Spinal cord (tissue), 10 donors: Measurements from ENCODE around the gene MYCBP. TPM values are rescaled to one million over a fixed set of nuclear protein-coding genes. Genes with fewer than 3 reads are reported as not detected.
"Not testable (repeated sequence)": the region's sequence is repeated elsewhere in the genome, so short reads cannot be mapped to it uniquely, and the experiment has no call there.

ENCODE experiments used
- DNase-seq, 6 donors: peaks; one replicate each; pipeline versions ENCODE4 v3.0.0 to v3.0.0-alpha.2; 2013 to 2015; ENCODE audit warnings: low spot score in 6 of 6, low read depth in 4 of 6
- H3K27ac ChIP-seq: one replicate; pipeline ENCODE4 v1.5.1; 2013; ENCODE audit warnings: low read depth, low read length, control low read depth
- H3K27me3 ChIP-seq: one replicate; pipeline ENCODE4 v1.6.1; 2013; ENCODE audit warnings: low read length; ENCODE audit not compliant: control insufficient read depth, insufficient read depth
- H3K36me3 ChIP-seq: one replicate; pipeline ENCODE4 v1.6.1; 2013; ENCODE audit warnings: low read length; ENCODE audit not compliant: control insufficient read depth, insufficient read depth
- H3K4me1 ChIP-seq: one replicate; pipeline ENCODE4 v1.6.1; 2013; ENCODE audit warnings: low read length; ENCODE audit not compliant: control insufficient read depth, insufficient read depth
- H3K4me3 ChIP-seq: one replicate; pipeline ENCODE4 v1.5.1; 2013; ENCODE audit warnings: low read depth, low read length, control low read depth
- H3K9me3 ChIP-seq: one replicate; pipeline ENCODE4 v1.6.1; 2013; ENCODE audit warnings: low read length; ENCODE audit not compliant: control insufficient read depth, insufficient read depth
- WGBS: methylation state at CpG from one replicate; pipeline ENCODE4 v1.1.5; 2013; ENCODE audit warnings: missing lambda C conversion rate; ENCODE audit not compliant: insufficient coverage; 5-methylcytosine and 5-hydroxymethylcytosine counted together
- polyA plus RNA-seq, 2 donors: library from polyadenylated mRNA; unstranded; fragments of 120-200 nt; gene quantifications; one replicate each; pipeline ENCODE4 v1.2.1, GENCODE V29; 2013; ENCODE audit not compliant: insufficient read length in 2 of 2
- total RNA-seq, 2 donors: library from RNA; depleted of rRNA in 1 of 2; stranded (reverse); fragments of 120-200 nt in 1 of 2; fragments of >200 nt in 1 of 2; gene quantifications; one replicate each; pipeline versions ENCODE4 v1.2.3 to v1.2.4, GENCODE V29; 2013 to 2014
- donor health status: healthy.

Gene MYCBP
- total and polyA plus RNA-seq, 4 donors = 6.3 to 13.4 (median 10.9) TPM

GRCh38 chr1:38846210-38846609, 26.9 kb downstream of the MYCBP start:
- H3K9me3 ChIP-seq = no peaks in the 10 kb centered on the region
- WGBS = 74% methylated on average over 3 of the region's 3 CpGs
- peaks cover 36% of the 10 kb centered on the region for H3K36me3 ChIP-seq
- DNase-seq = no peak
- no peak overlapping the region for H3K27ac ChIP-seq
- H3K4me3 ChIP-seq = no peak overlapping the region
- no peaks in the 10 kb centered on the region for H3K4me1 ChIP-seq
- no peaks in the 10 kb centered on the region for H3K27me3 ChIP-seq

GRCh38 chr1:38845088-38845487, 28.1 kb downstream of the MYCBP start:
- not testable (repeated sequence) for H3K27ac ChIP-seq, DNase-seq, H3K4me3 ChIP-seq, H3K9me3 ChIP-seq, H3K4me1 ChIP-seq, H3K27me3 ChIP-seq
- WGBS = no CpG with 5 or more reads among the region's 3 CpGs
- peaks cover 29% of the 10 kb centered on the region for H3K36me3 ChIP-seq

- H3K27ac ChIP-seq = no peak overlapping the region
- 65% methylated on average over 2 of the region's 2 CpGs for WGBS
These were observed 32.9 kb downstream of the MYCBP start for GRCh38 chr1:38840281-38840680.

GRCh38 chr1:38839363-38839762, 33.8 kb downstream of the MYCBP start:
- Histone ChIP-seq H3K36me3 (peaks cover 11% of the 10 kb centered on the region), H3K27me3 (no peaks in the 10 kb centered on the region), H3K9me3 (no peaks in the 10 kb centered on the region), H3K27ac (no peak overlapping the region), H3K4me1 (no peaks in the 10 kb centered on the region), H3K4me3 (no peak overlapping the region)
- 90% methylated on average over 2 of the region's 9 CpGs for WGBS
- no peak for DNase-seq

More at GRCh38 chr1:38840281-38840680, 32.9 kb downstream of the MYCBP start:
- peaks cover 13% of the 10 kb centered on the region for H3K36me3 ChIP-seq
- H3K4me1 ChIP-seq = no peaks in the 10 kb centered on the region
- DNase-seq = no peak
- no peaks in the 10 kb centered on the region for H3K9me3 ChIP-seq
- no peak overlapping the region for H3K4me3 ChIP-seq
- H3K27me3 ChIP-seq = no peaks in the 10 kb centered on the region

- H3K27ac ChIP-seq, H3K36me3 ChIP-seq, H3K4me1 ChIP-seq, H3K9me3 ChIP-seq, H3K27me3 ChIP-seq, DNase-seq, H3K4me3 ChIP-seq: not testable (repeated sequence)
- 97% methylated on average over 8 of the region's 10 CpGs for WGBS
These were observed 36.8 kb downstream of the MYCBP start for GRCh38 chr1:38836316-38836715.

- Histone ChIP-seq H3K36me3 (peaks cover 3% of the 10 kb centered on the region), H3K27me3 (peaks cover 3% of the 10 kb centered on the region), H3K9me3 (no peaks in the 10 kb centered on the region), H3K4me1 (peaks cover 4% of the 10 kb centered on the region), H3K4me3 (no peak overlapping the region), H3K27ac (no peak overlapping the region)
- peak; percentile 76 to 98 (median 84) for DNase-seq
- WGBS = 0% methylated on average over 1 of the region's 3 CpGs
These were observed 38.0 kb downstream of the MYCBP start for GRCh38 chr1:38834937-38835827.

- peaks cover 2% of the 10 kb centered on the region for H3K36me3 ChIP-seq
- no peak overlapping the region for H3K27ac ChIP-seq
- H3K9me3 ChIP-seq = no peaks in the 10 kb centered on the region
- peaks cover 4% of the 10 kb centered on the region for H3K4me1 ChIP-seq
- no peak for DNase-seq
- WGBS = 100% methylated on average over 1 of the region's 3 CpGs
- H3K4me3 ChIP-seq = no peak overlapping the region
- H3K27me3 ChIP-seq = peaks cover 3% of the 10 kb centered on the region
These were observed 38.8 kb downstream of the MYCBP start for GRCh38 chr1:38834221-38834782.

- Histone ChIP-seq H3K4me3 (no peak overlapping the region), H3K9me3 (no peaks in the 10 kb centered on the region), H3K27ac (no peak overlapping the region), H3K4me1 (peaks cover 4% of the 10 kb centered on the region), H3K27me3 (peaks cover 3% of the 10 kb centered on the region), H3K36me3 (no peaks in the 10 kb centered on the region)
- 5% methylated on average over 2 of the region's 3 CpGs for WGBS
- DNase-seq = peak in 3 of 6 donors; percentile 30 to 83 (median 40)
These were observed 40.0 kb downstream of the MYCBP start for GRCh38 chr1:38833146-38833545.

GRCh38 chr1:38832370-38832734, 40.8 kb downstream of the MYCBP start:
- Histone ChIP-seq H3K36me3 (no peaks in the 10 kb centered on the region), H3K4me1 (peaks cover 4% of the 10 kb centered on the region), H3K4me3 (no peak overlapping the region), H3K9me3 (no peaks in the 10 kb centered on the region), H3K27me3 (peaks cover 3% of the 10 kb centered on the region), H3K27ac (no peak overlapping the region)
- 92% methylated on average over 1 of the region's 3 CpGs for WGBS
- DNase-seq = no peak
